HG02588 (cell line): ENCODE data around the gene SPEM3.
"Not testable (repeated sequence)": the region's sequence is repeated elsewhere in the genome, so short reads cannot be mapped to it uniquely, and the experiment has no call there.

Source experiments
- ATAC-seq: cut with Tn5 transposase; IDR thresholded peaks from one replicate; pipeline ENCODE4 v1.9.1; 2021; ENCODE audit warnings: mild to moderate bottlenecking, moderate library complexity; ENCODE audit not compliant: unreplicated experiment

The SPEM3 gene

GRCh38 chr17:7468804-7469389, 40.2 kb downstream of the SPEM3 start:
- no peak for ATAC-seq

- ATAC-seq, result not testable (repeated sequence)
These were observed 41.2 kb downstream of the SPEM3 start for GRCh38 chr17:7469843-7470242.

GRCh38 chr17:7470457-7470973, 41.9 kb downstream of the SPEM3 start:
- not testable (repeated sequence) for ATAC-seq

GRCh38 chr17:7471729-7472128, 43.1 kb downstream of the SPEM3 start:
- no peak for ATAC-seq

DNA sequence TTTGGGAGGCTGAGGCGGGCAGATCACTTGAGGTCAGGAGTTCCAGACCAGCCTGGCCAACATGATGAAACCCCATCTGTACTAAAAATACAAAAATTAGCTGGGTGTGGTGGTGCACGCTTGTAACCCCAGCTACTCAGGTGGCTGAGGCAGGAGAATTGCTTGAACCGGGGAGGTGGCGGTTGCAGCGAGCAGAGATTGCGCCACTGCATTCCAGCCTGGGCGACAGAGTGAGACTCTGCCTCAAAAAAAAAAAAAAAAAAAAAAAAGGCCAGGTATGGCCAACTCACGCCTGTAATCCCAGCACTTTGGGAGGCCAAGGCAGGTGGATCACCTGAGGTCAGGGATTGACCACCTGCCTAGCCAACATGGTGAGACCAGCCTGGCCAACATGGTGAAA, 46.1 kb downstream of the SPEM3 start:
- not testable (repeated sequence) for ATAC-seq

GRCh38 chr17:7475764-7476422, 47.2 kb downstream of the SPEM3 start:
- no peak for ATAC-seq

DNA sequence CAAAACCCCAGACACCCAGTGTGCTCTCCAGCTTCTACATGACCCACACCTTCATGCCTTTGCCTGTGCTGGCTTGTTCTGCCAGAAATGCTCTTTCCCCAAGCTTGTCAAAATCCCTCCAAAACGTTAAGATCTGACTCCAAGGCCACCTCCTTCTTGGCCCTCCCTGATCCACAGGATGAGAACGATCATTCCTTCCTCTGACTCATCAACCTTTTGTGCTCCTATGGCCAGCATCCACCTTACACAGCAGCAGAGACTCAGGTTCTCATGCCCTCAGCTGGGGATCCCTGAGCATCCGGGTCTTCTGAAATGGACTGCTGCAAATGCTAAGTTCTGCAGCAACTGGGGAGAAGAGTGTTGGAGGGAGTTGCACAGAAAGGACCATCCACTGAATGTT, 47.8 kb downstream of the SPEM3 start:
- no peak for ATAC-seq

- no peak for ATAC-seq
These were observed 48.3 kb downstream of the SPEM3 start for GRCh38 chr17:7476951-7477350.

DNA sequence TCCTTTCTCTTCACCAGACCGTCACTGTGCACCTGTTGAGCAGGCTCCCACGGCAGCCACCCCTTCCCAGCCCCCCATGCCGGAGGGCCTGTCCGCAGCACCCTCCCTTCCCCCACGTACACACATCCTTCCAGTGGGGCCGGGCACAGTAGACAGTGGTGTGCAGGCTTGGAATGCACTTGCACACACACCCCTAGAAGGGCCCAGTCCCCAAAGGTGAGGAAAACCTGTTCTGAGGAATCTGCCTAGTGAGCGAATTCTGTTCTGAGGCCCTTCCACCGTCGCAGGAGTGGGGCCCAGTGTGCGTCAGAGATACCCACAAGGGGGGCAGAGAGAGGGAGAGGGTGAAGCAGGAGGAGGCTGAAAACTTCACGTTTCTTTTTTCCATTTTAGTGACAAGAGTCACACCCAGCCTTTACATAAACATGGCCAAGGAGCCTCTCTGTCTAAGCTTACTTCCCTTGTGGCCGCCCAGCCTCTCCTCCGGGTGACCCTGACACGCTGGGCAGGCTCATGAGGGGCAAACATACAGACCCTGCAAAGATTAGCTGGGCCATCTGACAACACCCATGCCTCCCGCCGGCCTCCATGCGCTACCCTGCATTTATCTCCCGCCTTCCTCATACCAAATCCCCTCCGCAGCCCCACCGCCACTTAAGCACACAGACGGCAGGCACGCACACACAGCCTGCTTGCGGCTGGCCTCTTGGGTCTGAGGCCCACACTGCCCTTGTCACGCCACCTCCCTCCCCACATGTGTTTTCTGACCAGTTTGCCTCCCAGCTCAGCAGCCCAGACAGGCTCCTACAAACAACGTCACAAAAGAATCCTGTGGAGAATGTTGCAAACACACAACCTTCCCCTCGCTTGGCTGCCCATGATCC, 49.0 kb downstream of the SPEM3 start:
- ATAC-seq, result no peak

DNA sequence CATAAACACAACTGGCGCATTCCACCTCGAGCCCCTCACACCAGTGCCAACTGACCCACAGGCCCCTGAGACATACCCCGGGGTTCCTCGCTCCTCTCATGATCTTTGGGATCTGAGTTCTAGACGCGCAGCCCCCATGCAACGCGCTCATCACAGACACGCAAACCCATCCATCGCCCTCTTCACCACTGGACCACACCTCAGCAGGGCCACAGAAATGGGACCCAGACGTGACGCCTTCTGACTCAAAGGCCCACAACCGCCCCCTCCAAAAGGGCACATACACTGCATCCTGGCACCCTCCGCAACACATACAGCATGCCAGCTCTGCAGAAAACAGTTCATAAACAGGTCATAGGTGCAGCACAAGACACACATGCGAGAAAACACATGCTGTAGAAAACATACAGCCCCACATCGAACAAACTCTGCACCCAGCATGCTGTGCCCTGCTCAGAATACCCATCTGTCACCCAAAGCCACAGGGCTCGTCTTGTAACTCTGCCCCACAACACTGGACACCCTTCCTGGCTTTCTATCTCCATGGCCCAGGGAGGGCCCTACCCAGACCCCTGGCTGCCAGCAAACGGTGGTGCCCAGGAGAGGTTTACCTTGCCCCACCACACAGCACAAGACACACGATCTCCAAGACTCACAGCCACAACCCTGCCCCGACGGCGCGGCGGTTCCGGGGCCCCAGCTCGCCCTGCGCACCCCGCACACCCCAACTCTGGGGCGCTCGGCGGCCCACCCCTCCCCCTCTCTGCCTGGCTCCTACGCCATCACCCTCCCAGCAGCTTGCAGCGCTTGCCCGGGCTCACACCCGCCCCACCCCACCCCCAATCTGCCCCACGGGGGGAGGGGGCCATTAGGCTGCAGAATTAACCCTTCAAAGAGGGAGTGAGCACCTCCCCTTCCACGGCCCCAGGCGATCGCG, 49.9 kb downstream of the SPEM3 start:
- ATAC-seq, result no peak

DNA sequence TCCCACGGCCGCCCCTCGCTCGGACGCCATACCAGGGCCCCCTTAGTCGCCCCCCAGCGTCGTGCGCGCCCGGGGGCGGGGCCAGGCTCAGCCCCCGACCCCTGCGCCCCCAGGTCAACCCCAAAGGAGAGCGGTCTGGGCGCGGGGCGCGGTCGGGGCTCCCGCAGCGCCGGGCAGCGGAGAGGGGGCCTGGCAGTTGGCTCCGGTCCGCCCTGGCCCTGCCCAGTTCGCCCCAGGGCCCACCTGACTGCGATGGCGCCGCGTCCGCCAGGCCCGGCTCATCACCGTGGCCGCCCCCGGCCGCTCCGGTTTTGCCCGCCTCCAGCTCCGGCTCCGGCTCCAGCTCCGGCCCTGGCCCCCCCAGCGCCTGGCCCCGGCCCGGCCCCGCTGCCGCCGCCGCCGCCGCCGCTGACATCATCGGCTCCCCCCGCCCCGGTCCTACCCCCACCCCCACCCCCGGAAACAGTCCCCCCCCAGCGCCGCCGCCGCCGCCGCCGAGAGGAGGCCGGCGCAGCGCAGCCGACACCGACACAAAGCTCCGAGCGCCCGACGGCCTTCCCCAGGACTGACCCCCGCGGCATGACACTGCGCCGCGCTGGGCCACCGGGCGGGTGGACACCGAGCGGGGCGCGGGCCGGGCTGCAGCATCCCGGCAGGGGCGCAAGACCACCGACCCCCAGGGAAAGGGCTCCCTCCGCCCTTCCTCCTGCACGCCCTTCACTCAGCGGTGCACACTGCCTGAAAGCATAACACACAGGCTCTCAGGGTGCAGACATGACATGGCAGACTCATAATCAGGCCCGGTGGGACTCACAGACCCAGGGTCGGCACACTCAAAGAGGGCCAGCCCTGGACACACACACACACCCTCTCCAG, 50.8 kb downstream of the SPEM3 start, which contains the start of gene ZBTB4:
Gene ZBTB4 (minus strand): TSS at position 419 of the 876 bp plus-strand sequence. CDS start 12,830 bp downstream, outside the sequence.
- ATAC-seq, result no peak

DNA sequence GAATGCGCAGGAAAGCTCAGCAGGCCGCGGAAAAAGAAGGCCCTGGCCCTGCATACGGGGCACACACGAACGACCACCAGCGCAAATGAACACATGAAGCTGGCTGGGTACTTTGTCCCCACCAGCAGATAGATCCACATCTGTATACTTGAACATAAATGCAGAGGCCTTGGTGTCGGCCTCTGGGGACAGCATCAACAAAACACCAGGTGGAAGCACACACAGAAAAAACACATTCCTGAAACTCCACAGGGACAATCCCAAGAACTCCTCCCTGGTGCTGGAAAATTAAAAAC, 51.4 kb downstream of the SPEM3 start:
- ATAC-seq, result no peak

GRCh38 chr17:7481275-7481674, 52.6 kb downstream of the SPEM3 start, which contains the start of gene SLC35G6:
Gene SLC35G6 (plus strand): TSS chr17:7481446. CDS start chr17:7481517, 71 bp downstream.
- not testable (repeated sequence) for ATAC-seq

DNA sequence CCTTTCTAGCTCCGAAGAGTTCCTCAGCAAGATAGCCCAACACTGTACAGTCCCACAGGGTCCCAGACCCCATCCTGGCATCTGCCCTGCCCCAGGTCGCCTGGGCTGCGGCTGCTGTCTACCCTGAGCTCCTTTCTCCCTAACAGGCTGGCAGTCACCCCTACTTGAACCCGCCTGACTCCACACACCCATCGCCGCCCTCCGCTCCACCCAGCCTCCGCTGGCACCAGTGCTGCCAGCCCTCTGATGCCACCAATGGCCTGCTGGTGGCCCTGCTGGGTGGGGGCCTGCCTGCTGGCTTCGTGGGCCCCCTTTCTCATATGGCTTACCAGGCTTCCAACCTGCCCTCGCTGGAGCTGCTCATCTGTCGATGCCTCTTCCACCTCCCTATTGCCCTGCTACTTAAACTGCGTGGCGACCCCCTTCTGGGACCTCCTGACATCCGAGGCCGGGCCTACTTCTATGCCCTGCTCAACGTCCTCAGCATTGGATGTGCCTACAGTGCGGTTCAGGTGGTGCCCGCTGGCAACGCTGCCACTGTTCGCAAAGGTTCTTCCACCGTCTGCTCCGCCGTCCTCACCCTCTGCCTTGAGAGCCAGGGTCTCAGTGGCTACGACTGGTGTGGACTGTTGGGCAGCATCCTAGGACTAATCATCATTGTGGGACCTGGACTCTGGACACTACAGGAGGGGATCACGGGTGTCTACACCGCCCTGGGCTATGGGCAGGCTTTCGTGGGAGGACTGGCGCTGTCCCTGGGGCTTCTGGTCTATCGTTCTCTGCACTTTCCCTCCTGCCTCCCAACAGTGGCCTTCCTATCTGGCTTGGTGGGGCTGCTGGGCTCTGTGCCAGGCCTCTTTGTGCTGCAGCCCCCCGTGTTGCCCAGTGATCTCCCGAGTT, 53.4 kb downstream of the SPEM3 start:
- ATAC-seq, result not testable (repeated sequence)
